Uterus (tissue), 4 donors: ENCODE results near the gene KCNE1. TPM values are rescaled to one million over a fixed set of nuclear protein-coding genes. Genes with fewer than 3 reads are reported as not detected.

Source experiments
- DNase-seq, 2 donors: peaks; one replicate each; pipeline ENCODE4 v3.0.0-alpha.2; 2019 to 2020
- H3K27ac ChIP-seq, 2 donors: fragments of 200-600 bp; sonication (generic); 1 replicate in 1 of 2; 2 replicates in 1 of 2; pipeline ENCODE4 v1.5.1; 2016 to 2018
- H3K27me3 ChIP-seq, 2 donors: fragments of 200-600 bp; sonication (generic); one replicate each; pipeline ENCODE4 v1.5.1; 2018 to 2019; ENCODE audit warnings: control low read depth in 1 of 2
- H3K36me3 ChIP-seq, 2 donors: fragments of 200-600 bp; sonication (generic); one replicate each; pipeline ENCODE4 v1.5.1; 2019; ENCODE audit warnings: control low read depth in 1 of 2
- H3K4me1 ChIP-seq, 2 donors: fragments of 200-600 bp; sonication (generic); one replicate each; pipeline ENCODE4 v1.5.1; 2018 to 2019; ENCODE audit warnings: control low read depth in 1 of 2
- H3K4me3 ChIP-seq, 2 donors: fragments of 200-600 bp; sonication (generic); 1 replicate in 1 of 2; 2 replicates in 1 of 2; pipeline ENCODE4 v1.5.1; 2018 to 2019; ENCODE audit warnings: mild to moderate bottlenecking in 1 of 2
- H3K9me3 ChIP-seq, 2 donors: fragments of 200-600 bp; sonication (generic); one replicate each; pipeline ENCODE4 v1.5.1; 2019; ENCODE audit warnings: control low read depth in 1 of 2
- POLR2A ChIP-seq, 2 donors: fragments of 450-650 bp; IDR thresholded peaks; one replicate each; pipeline ENCODE4 v1.6.1; 2016; ENCODE audit warnings: antibody characterized with exemption in 2 of 2, mild to moderate bottlenecking in 1 of 2, moderate library complexity in 1 of 2
- intact Hi-C: fragments of 100-400 bp; cut with DNase I; formaldehyde crosslinking; loops from one replicate; pipeline ENCODE4 v1.15.1; 2023; ENCODE audit warnings: low total_unique reads
- total RNA-seq, 4 donors: library from RNA; depleted of rRNA in 3 of 4; stranded (reverse); fragments of >200 nt in 3 of 4; gene quantifications; one replicate each; pipeline versions ENCODE4 v1.1.0 to v1.2.4, GENCODE V29; 2014 to 2023
- TF ChIP-seq, protein P1 (sequence below), 4 experiments: fragments of 200-600 bp in 2 of 4; fragments of 450-650 bp in 2 of 4; sonication (generic) in 2 of 4; IDR thresholded peaks; one replicate each; pipeline ENCODE4 v1.5.1; 2016 to 2019; ENCODE audit warnings: antibody characterized with exemption in 4 of 4, mild to moderate bottlenecking in 2 of 4, moderate library complexity in 1 of 4
- donor health status: DM: yes; HTN: yes; CAD: no.

Gene KCNE1
- total RNA-seq, 4 donors from 2014 or later = 0.98 to 2.1 (median 1.0) TPM; not detected in 1

DNA sequence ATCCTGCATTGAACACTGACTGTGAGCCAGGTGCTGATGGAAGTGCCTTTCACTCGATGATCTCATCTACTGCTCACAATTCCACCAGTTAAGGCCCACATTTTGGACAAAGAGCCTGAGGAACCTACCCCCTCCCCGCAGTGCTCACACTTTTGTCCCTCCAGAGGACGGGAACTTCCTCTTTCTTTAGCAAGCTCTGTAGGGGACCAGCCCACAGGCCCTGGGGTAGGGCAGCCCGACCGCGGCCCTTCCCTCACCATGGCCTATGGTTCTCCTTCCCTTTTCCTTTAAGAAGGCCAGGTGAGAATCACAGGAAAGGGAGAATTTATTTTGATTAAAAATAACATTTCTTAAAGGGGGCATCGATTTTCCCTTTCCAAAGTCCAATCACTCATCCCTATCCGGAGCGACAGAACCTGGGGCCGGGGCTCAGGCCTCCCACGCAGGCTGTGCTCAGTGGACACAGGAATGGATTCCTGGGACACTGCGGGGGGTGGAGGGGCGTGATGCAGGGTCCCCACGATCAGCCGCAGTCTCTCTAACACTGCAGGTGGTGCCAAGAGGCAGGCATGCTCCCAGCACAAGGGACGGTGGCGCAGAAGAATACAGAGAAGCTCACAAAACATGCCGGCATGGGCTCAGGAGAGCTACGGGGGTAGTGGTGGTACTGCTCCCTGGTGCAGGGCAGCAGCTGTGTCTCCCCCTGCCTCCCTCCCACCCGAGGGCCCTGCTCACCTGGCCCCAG lies 8.9 kb upstream of the KCNE1 start:
- Histone ChIP-seq H3K4me3 (no peak overlapping the region), H3K27me3 (no peaks in the 10 kb centered on the region), H3K27ac (no peak overlapping the region), H3K9me3 (no peaks in the 10 kb centered on the region), H3K4me1 (peaks cover 0 to 6% of the 10 kb centered on the region in 2 donors), H3K36me3 (no peaks in the 10 kb centered on the region)
- TF ChIP-seq, protein P1, sequence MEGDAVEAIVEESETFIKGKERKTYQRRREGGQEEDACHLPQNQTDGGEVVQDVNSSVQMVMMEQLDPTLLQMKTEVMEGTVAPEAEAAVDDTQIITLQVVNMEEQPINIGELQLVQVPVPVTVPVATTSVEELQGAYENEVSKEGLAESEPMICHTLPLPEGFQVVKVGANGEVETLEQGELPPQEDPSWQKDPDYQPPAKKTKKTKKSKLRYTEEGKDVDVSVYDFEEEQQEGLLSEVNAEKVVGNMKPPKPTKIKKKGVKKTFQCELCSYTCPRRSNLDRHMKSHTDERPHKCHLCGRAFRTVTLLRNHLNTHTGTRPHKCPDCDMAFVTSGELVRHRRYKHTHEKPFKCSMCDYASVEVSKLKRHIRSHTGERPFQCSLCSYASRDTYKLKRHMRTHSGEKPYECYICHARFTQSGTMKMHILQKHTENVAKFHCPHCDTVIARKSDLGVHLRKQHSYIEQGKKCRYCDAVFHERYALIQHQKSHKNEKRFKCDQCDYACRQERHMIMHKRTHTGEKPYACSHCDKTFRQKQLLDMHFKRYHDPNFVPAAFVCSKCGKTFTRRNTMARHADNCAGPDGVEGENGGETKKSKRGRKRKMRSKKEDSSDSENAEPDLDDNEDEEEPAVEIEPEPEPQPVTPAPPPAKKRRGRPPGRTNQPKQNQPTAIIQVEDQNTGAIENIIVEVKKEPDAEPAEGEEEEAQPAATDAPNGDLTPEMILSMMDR (IDR thresholded peaks at IDR 0.05) = no peak
- no peak for TF ChIP-seq POLR2A (IDR thresholded peaks at IDR 0.05)
- no peak for DNase-seq
- intact Hi-C loops = no loop called here

DNA sequence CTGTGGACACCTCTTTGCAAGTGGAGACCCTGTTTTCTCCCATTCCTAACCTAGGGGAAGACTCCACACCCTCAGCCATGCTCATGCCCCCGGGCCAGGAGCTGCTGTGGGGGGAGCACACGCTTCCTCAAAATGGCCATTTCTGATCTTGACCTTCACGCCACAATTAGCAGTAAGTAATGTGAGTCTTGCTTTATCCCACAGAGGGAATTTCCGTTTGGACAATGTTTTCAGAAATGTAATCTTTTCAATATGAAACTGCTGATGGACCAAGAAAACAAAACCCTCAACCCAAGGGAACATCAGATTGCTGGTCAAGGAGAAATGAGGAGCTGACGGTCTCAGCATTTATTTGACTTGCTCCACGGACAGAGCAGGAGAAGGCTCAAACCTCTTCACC lies 8.3 kb upstream of the KCNE1 start:
- Histone ChIP-seq H3K27ac (no peak overlapping the region), H3K36me3 (no peaks in the 10 kb centered on the region), H3K9me3 (no peaks in the 10 kb centered on the region), H3K27me3 (no peaks in the 10 kb centered on the region), H3K4me3 (no peak overlapping the region), H3K4me1 (peaks cover 0 to 6% of the 10 kb centered on the region in 2 donors)
- no peak for DNase-seq
- TF ChIP-seq, protein P1 (IDR thresholded peaks at IDR 0.05) = no peak
- TF ChIP-seq POLR2A (IDR thresholded peaks at IDR 0.05) = no peak
- intact Hi-C loops = no loop called here

- no peak for DNase-seq
- Histone ChIP-seq H3K27ac (no peak overlapping the region), H3K27me3 (no peaks in the 10 kb centered on the region), H3K9me3 (no peaks in the 10 kb centered on the region), H3K4me1 (peaks cover 0 to under 1% of the 10 kb centered on the region in 2 donors), H3K36me3 (no peaks in the 10 kb centered on the region), H3K4me3 (no peak overlapping the region)
- intact Hi-C loops = no loop called here
- TF ChIP-seq POLR2A (IDR thresholded peaks at IDR 0.05) = no peak
These were observed 7.7 kb upstream of the KCNE1 start for GRCh38 chr21:34519694-34520093.

- no peak overlapping the region for H3K27ac ChIP-seq
- no peak for DNase-seq
- no peaks in the 10 kb centered on the region for H3K36me3 ChIP-seq
- H3K9me3 ChIP-seq = no peaks in the 10 kb centered on the region
- no peaks in the 10 kb centered on the region for H3K4me1 ChIP-seq
- no peaks in the 10 kb centered on the region for H3K27me3 ChIP-seq
- no peak for TF ChIP-seq POLR2A (IDR thresholded peaks at IDR 0.05)
- TF ChIP-seq, protein P1 (IDR thresholded peaks at IDR 0.05) = no peak
- H3K4me3 ChIP-seq = no peak overlapping the region
- intact Hi-C loops = no loop called here
These were observed 7.0 kb upstream of the KCNE1 start for GRCh38 chr21:34519016-34519415.

DNA sequence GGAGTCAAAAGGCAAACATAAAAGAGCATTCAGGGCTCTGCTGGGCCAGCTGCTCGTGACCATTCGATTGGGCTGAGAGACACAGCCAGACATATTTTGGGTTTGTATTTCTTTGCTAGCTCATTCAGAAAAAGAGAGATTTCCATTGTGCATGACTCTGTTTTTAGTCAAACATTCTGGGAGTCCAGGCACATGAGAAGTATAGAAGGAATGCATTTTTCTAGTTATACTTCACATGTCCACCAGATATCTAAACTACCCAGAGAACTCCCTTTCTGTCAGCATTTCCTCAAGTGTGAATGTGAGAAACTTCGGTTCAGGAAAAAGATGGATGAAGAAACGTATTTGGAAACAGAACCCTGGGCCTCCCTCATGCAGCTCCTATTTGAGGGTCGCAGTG lies 6.3 kb upstream of the KCNE1 start:
- intact Hi-C loops = no loop called here

More for the DNA sequence above, 6.3 kb upstream of the KCNE1 start:
- Histone ChIP-seq H3K4me1 (no peaks in the 10 kb centered on the region), H3K27me3 (no peaks in the 10 kb centered on the region), H3K27ac (no peak overlapping the region), H3K9me3 (no peaks in the 10 kb centered on the region), H3K4me3 (no peak overlapping the region), H3K36me3 (no peaks in the 10 kb centered on the region)
- no peak for DNase-seq
- TF ChIP-seq POLR2A (IDR thresholded peaks at IDR 0.05) = no peak
- TF ChIP-seq, protein P1 (IDR thresholded peaks at IDR 0.05) = no peak
